Endothelial cell (in vitro differentiated cells): ENCODE results near the gene SHISA9. TPM values are rescaled to one million over a fixed set of nuclear protein-coding genes. Genes with fewer than 3 reads are reported as not detected.

Experiments
- DNase-seq: peaks from one replicate; pipeline ENCODE4 v3.0.0; 2021; ENCODE audit warnings: low spot score
- H3K27ac Mint-ChIP-seq: one replicate; pipeline ENCODE4 v1.8.0; 2021; ENCODE audit warnings: mixed read lengths, inconsistent platforms; ENCODE audit not compliant: unreplicated experiment
- H3K27me3 Mint-ChIP-seq: one replicate; pipeline ENCODE4 v1.8.0; 2021; ENCODE audit warnings: mild to moderate bottlenecking, moderate library complexity, mixed read lengths, inconsistent platforms; ENCODE audit not compliant: unreplicated experiment
- H3K36me3 Mint-ChIP-seq: one replicate; pipeline ENCODE4 v1.8.0; 2021; ENCODE audit warnings: mild to moderate bottlenecking, low read depth, mixed read lengths, inconsistent platforms; ENCODE audit not compliant: unreplicated experiment
- H3K4me1 Mint-ChIP-seq: one replicate; pipeline ENCODE4 v1.8.0; 2021; ENCODE audit warnings: mild to moderate bottlenecking, mixed read lengths, inconsistent platforms; ENCODE audit not compliant: unreplicated experiment
- H3K4me3 Mint-ChIP-seq: one replicate; pipeline ENCODE4 v1.8.0; 2021; ENCODE audit warnings: mild to moderate bottlenecking, mixed read lengths, inconsistent platforms; ENCODE audit not compliant: unreplicated experiment
- H3K9me3 Mint-ChIP-seq: one replicate; pipeline ENCODE4 v1.8.0; 2021; ENCODE audit warnings: mixed read lengths, inconsistent platforms; ENCODE audit not compliant: unreplicated experiment
- total RNA-seq: library from RNA; stranded (reverse); fragmentation: NEBNext Ultra II Directional; extraction: Animal tissue kit (Norgen Biotek cat#: 25700); gene quantifications from one replicate; pipeline ENCODE4 v1.2.1, GENCODE V29; 2021; ENCODE audit not compliant: unreplicated experiment
- TF ChIP-seq, protein P1 (sequence below): fragments of 200-600 bp; sonication (generic); IDR thresholded peaks from one replicate; pipeline ENCODE4 v1.5.0; 2021; ENCODE audit warnings: antibody characterized with exemption; ENCODE audit not compliant: unreplicated experiment

The SHISA9 gene
- total RNA-seq, 1 donor from 2014 or later = 0.49 TPM

DNA sequence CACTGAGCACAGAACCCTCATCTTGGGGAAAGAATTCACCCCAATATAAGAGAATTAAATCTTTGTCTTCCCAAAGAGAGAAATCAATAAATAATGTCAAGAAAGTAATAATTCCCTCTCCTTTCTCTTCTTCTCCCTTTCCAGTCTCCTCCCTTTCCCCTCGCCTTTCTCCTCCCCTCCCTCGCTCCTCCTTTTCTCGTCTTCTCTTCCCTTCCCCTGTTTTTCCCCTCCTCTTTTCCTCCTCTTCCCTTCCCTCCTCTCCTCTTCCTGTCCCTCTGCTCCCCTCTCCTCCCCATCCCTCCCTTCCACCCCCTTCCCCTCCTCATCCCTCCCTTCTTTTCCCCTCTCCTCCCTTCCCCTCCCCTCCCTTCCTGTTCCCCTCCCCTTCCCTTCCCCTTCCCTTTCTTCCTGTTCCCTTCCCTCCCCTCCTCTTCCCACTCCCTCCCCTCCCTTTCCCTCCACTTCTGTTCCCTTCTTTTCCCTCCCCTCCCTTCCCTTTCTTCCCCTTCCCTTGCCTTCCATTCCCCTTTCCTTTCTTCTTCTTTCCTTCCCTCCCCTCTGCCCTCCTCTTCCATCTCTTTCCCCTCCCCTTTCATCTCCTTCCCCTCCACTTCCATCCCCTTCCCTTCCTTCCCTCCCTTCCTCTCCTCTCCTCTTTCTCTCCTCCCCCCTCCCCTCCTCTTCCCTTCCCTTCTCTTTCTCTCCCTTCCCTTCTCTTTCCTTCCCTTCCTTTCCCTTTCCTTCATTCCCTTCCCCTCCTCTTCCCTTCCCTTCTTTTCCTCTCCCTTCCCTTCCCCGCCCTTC, 363.6 kb downstream of the SHISA9 start:
- Mint-ChIP-seq H3K9me3 (peaks cover 6% of the 10 kb centered on the region), H3K4me1 (no peaks in the 10 kb centered on the region), H3K4me3 (no peak overlapping the region), H3K27ac (no peak overlapping the region), H3K36me3 (peaks cover 5% of the 10 kb centered on the region), H3K27me3 (peaks cover 2% of the 10 kb centered on the region)
- TF ChIP-seq, protein P1, sequence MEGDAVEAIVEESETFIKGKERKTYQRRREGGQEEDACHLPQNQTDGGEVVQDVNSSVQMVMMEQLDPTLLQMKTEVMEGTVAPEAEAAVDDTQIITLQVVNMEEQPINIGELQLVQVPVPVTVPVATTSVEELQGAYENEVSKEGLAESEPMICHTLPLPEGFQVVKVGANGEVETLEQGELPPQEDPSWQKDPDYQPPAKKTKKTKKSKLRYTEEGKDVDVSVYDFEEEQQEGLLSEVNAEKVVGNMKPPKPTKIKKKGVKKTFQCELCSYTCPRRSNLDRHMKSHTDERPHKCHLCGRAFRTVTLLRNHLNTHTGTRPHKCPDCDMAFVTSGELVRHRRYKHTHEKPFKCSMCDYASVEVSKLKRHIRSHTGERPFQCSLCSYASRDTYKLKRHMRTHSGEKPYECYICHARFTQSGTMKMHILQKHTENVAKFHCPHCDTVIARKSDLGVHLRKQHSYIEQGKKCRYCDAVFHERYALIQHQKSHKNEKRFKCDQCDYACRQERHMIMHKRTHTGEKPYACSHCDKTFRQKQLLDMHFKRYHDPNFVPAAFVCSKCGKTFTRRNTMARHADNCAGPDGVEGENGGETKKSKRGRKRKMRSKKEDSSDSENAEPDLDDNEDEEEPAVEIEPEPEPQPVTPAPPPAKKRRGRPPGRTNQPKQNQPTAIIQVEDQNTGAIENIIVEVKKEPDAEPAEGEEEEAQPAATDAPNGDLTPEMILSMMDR = no peak
- no peak for DNase-seq

DNA sequence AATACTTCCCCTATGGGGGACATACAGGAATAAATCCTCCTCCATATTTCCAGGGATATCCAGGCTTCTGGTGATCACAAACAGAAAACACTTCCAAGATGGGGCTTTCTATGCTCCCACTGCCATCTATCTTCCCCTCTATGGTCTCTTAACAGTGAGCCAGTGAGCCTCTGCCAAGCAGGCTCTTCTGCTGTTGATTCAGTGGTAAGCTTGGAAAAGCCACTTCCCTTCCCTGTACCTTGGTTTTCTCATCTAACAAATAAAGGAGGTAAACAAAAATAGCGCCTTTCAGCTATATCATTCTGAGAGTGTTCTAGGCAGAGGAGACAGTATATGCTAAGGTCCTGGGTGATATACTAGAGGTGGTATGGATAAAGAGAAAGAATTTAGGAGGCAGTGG, 368.0 kb downstream of the SHISA9 start:
- DNase-seq = no peak
- no peaks in the 10 kb centered on the region for H3K27me3 Mint-ChIP-seq
- no peaks in the 10 kb centered on the region for H3K4me1 Mint-ChIP-seq
- no peaks in the 10 kb centered on the region for H3K9me3 Mint-ChIP-seq
- TF ChIP-seq, protein P1 = no peak
- H3K36me3 Mint-ChIP-seq = no peaks in the 10 kb centered on the region
- H3K4me3 Mint-ChIP-seq = no peak overlapping the region
- H3K27ac Mint-ChIP-seq = no peak overlapping the region

DNA sequence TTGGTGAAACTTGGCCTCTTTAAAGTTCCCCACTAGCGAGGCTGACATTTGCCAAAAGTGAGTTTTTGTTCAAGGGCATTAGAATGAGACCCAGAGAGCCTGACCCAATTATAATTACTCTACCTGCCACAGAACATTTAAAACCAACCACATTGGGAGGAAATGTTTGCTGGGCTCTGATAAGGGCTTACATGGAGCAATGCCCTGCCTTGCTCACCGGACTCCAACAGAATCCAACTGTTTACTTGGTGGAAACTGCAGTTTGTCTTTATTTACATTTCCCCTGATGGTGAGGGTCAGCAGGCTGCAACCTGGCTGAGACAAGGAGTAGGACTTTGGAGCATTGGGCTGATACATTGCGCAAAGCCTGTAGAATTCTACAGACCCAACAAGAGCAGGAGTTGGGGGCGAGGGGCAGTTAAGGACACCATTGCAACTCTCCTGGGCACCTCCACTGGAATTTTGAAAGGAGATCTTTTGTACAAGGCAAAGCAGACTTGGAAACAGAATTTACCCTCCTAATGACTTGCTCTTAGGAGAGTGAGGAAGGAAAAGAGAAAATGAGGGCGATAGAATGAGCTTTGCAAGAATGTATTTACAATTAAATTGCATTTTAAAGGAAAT, 368.6 kb downstream of the SHISA9 start:
- H3K9me3 Mint-ChIP-seq = no peaks in the 10 kb centered on the region
- H3K27me3 Mint-ChIP-seq = no peaks in the 10 kb centered on the region
- H3K4me3 Mint-ChIP-seq = no peak overlapping the region
- no peak for DNase-seq
- TF ChIP-seq, protein P1 = no peak
- no peaks in the 10 kb centered on the region for H3K4me1 Mint-ChIP-seq
- no peak overlapping the region for H3K27ac Mint-ChIP-seq
- no peaks in the 10 kb centered on the region for H3K36me3 Mint-ChIP-seq

DNA sequence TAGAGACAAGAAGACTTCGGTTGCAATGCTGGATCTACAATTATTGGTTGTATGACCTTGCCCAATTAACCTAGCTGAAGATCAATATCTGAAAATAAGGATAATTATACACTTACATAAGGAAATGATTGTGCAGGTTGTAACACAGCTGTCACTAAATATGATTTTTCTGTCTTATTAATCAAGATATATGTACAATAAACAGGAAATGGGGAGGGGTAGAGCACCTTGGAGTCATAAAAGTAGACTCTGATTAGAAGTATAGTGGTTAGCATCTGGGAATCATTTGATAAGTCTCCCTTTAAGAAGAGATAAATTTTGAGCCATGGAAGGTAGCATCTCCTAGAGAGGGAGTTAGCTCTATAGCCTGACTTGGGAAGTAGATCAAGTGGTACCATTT, 369.2 kb downstream of the SHISA9 start:
- Mint-ChIP-seq H3K4me3 (no peak overlapping the region), H3K9me3 (no peaks in the 10 kb centered on the region), H3K4me1 (no peaks in the 10 kb centered on the region), H3K36me3 (no peaks in the 10 kb centered on the region), H3K27me3 (no peaks in the 10 kb centered on the region), H3K27ac (no peak overlapping the region)
- no peak for DNase-seq
- TF ChIP-seq, protein P1 = no peak

DNA sequence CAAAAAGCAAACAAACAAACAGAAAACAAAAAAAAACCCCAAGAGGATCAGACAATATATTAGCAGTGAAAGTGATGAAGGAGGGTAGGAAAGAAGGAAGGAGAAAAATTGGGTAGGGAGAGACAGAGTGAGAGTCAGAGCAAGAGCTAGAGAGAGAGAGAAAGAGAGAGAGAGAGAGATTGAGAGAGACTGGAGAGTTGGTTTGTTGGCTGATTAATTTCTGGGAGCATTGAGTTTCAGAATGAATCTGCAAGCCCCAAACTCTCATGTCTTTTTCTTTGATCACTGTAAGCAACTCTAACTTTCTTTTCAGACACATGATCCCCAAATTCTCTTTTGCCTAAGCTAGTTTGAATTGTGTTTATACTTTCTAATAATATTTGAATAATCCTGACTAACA, 388.1 kb downstream of the SHISA9 start:
- H3K4me3 Mint-ChIP-seq = no peak overlapping the region
- H3K9me3 Mint-ChIP-seq = no peaks in the 10 kb centered on the region
- no peaks in the 10 kb centered on the region for H3K4me1 Mint-ChIP-seq
- DNase-seq = no peak
- peaks cover 1% of the 10 kb centered on the region for H3K27me3 Mint-ChIP-seq
- TF ChIP-seq, protein P1 = no peak
- H3K27ac Mint-ChIP-seq = no peak overlapping the region
- no peaks in the 10 kb centered on the region for H3K36me3 Mint-ChIP-seq
